ENCODE results near the gene PACSIN1.
A peak's percentile ranks its signal among the peaks of the same experiment; 100 is the strongest.
"Not testable (repeated sequence)": the region's sequence is repeated elsewhere in the genome, so short reads cannot be mapped to it uniquely, and the experiment has no call there.

Gene PACSIN1

GRCh38 chr6:34475767-34476328 is 10.0 kb downstream of the PACSIN1 start:
- TF ChIP-seq MYC (IDR thresholded peaks at IDR 0.05; ENCODE audit: low read depth, low read length): no peak
- no peak for TF ChIP-seq POLR2A (IDR thresholded peaks at IDR 0.05; ENCODE audit: extremely low read depth, insufficient read length)
- no peak for TF ChIP-seq MAX (IDR thresholded peaks at IDR 0.05; ENCODE audit: low read depth, low read length)
- TF ChIP-seq CTCF (IDR thresholded peaks at IDR 0.05; ENCODE audit: low read depth, low read length): no peak
- no peak overlapping the region for H3K4me3 ChIP-seq (ENCODE audit: low read depth, low read length)
- DNase-seq (ENCODE audit: low read depth): no peak

GRCh38 chr6:34476447-34476846 is 10.6 kb downstream of the PACSIN1 start:
- TF ChIP-seq POLR2A (IDR thresholded peaks at IDR 0.05; ENCODE audit: extremely low read depth, insufficient read length) (no peak), MYC (IDR thresholded peaks at IDR 0.05; ENCODE audit: low read depth, low read length) (no peak)
- H3K4me3 ChIP-seq (ENCODE audit: low read depth, low read length): no peak overlapping the region

GRCh38 chr6:34476921-34477320 is 11.0 kb downstream of the PACSIN1 start:
- no peak for DNase-seq (ENCODE audit: low read depth)
- no peak overlapping the region for H3K4me3 ChIP-seq (ENCODE audit: low read depth, low read length)
- TF ChIP-seq MYC (IDR thresholded peaks at IDR 0.05; ENCODE audit: low read depth, low read length) (no peak), CTCF (IDR thresholded peaks at IDR 0.05; ENCODE audit: low read depth, low read length) (no peak), POLR2A (IDR thresholded peaks at IDR 0.05; ENCODE audit: extremely low read depth, insufficient read length) (no peak), MAX (IDR thresholded peaks at IDR 0.05; ENCODE audit: low read depth, low read length) (no peak)

More at GRCh38 chr6:34476447-34476846, 10.6 kb downstream of the PACSIN1 start:
- DNase-seq (ENCODE audit: low read depth): no peak

- no peak for TF ChIP-seq MYC (IDR thresholded peaks at IDR 0.05; ENCODE audit: low read depth, low read length)
- TF ChIP-seq CTCF (IDR thresholded peaks at IDR 0.05; ENCODE audit: low read depth, low read length): no peak
- no peak for TF ChIP-seq POLR2A (IDR thresholded peaks at IDR 0.05; ENCODE audit: extremely low read depth, insufficient read length)
- no peak for TF ChIP-seq MAX (IDR thresholded peaks at IDR 0.05; ENCODE audit: low read depth, low read length)
- no peak for DNase-seq (ENCODE audit: low read depth)
- no peak overlapping the region for H3K4me3 ChIP-seq (ENCODE audit: low read depth, low read length)
Measured at GRCh38 chr6:34478796-34479195, 12.9 kb downstream of the PACSIN1 start.

- not testable (repeated sequence) for H3K4me3 ChIP-seq (ENCODE audit: low read depth, low read length); DNase-seq (ENCODE audit: low read depth)
Measured at GRCh38 chr6:34483781-34484180, 17.9 kb downstream of the PACSIN1 start.

- DNase-seq (ENCODE audit: low read depth): no peak
- TF ChIP-seq CTCF (IDR thresholded peaks at IDR 0.05; ENCODE audit: low read depth, low read length) (no peak), MAX (IDR thresholded peaks at IDR 0.05; ENCODE audit: low read depth, low read length) (no peak), POLR2A (IDR thresholded peaks at IDR 0.05; ENCODE audit: extremely low read depth, insufficient read length) (no peak), MYC (IDR thresholded peaks at IDR 0.05; ENCODE audit: low read depth, low read length) (no peak)
- no peak overlapping the region for H3K4me3 ChIP-seq (ENCODE audit: low read depth, low read length)
Measured at GRCh38 chr6:34484391-34484790, 18.5 kb downstream of the PACSIN1 start.

- peak; percentile 69 for DNase-seq (ENCODE audit: low read depth)
- TF ChIP-seq MYC (IDR thresholded peaks at IDR 0.05; ENCODE audit: low read depth, low read length): no peak
- TF ChIP-seq MAX (IDR thresholded peaks at IDR 0.05; ENCODE audit: low read depth, low read length): no peak
- no peak for TF ChIP-seq POLR2A (IDR thresholded peaks at IDR 0.05; ENCODE audit: extremely low read depth, insufficient read length)
- no peak for TF ChIP-seq CTCF (IDR thresholded peaks at IDR 0.05; ENCODE audit: low read depth, low read length)
- no peak overlapping the region for H3K4me3 ChIP-seq (ENCODE audit: low read depth, low read length)
Measured at GRCh38 chr6:34484899-34485298, 19.0 kb downstream of the PACSIN1 start.

Measured in NB4 (cell line).